Hypothalamus (tissue), 51 donors: ENCODE measurements around the gene PDE4B.
"Not testable (repeated sequence)": the region's sequence is repeated elsewhere in the genome, so short reads cannot be mapped to it uniquely, and the experiment has no call there.

ENCODE experiments used
- DNase-seq, 51 donors: peaks; one replicate each; lab custom pipeline; 2025; lab: John Stamatoyannopoulos, UW

Gene PDE4B

DNA sequence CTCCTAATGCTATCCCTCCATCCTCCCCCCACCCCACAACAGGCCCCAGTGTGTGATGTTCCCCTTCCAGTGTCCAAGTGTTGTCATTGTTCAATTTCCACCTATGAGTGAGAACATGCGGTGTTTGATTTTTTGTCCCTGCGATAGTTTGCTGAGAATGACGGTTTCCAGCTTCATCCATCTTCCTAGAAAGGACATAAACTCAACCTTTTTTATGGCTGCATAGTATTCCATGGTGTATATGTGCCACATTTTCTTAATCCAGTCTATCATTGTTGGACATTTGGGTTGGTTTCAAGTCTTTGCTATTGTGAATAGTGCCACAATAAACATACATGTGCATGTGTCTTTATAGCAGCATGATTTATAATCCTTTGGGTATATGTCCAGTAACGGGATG, 308.3 kb downstream of the PDE4B start:
- DNase-seq = not testable (repeated sequence)

DNA sequence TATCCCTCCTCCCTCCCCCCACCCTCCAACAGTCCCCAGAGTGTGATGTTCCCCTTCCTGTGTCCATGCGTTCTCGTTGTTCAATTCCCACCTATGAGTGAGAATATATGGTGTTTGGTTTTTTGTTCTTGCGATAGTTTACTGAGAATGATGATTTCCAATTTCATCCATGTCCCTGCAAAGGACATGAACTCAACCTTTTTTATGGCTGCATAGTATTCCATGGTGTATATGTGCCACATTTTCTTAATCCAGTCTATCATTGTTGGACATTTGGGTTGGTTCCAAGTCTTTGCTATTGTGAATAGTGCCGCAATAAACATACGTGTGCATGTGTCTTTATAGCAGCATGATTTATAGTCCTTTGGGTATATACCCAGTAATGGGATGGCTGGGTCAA, 311.4 kb downstream of the PDE4B start:
- DNase-seq = not testable (repeated sequence)

DNA sequence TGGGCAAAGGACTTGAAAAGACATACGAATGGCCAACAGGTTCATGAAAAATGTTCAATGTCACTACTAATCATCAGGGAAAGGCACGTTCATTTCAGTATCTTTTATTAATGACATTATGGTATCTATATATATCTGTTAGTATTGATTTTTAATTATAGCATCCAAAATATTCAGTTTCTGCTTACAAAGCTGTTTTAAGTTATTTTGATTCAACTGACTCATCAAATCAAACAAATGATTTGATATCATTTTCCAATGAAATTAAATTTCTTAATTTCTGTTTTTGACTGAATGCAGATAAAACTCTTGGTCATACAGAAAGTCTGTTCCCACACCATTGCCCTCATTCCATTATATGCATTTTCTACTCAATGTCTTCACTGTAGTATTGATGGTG, 315.9 kb downstream of the PDE4B start:
- no peak for DNase-seq

DNA sequence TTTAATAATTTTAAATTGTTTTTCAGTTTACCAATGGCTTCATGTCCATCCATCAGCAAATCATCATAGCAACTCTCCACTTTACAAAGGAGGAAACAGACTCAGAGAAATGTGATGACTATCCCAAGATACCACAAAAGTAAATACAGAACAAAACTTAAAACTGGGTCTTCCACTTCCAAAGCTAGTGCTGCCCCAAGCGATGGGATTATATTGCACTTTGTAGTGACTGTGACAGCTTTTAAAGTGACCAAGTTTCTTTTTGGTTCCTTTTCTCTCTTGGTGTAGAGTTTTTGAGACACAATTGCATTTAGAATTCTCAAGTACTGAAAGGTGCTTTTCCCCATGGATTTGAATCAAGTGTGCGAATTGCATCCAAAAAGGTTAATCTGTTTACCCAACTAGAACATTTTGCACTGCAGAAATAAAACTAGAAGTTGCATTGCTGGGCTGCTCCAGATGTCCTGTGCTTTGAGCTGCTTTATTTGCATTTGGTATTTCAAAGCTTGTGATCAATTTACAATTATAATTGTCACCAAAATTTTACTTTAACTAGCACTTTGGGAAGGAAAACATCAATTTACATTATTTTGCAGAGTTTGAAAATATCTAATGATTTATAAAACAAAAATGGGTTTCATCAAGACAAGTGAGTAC, 320.2 kb downstream of the PDE4B start:
- DNase-seq = no peak

DNA sequence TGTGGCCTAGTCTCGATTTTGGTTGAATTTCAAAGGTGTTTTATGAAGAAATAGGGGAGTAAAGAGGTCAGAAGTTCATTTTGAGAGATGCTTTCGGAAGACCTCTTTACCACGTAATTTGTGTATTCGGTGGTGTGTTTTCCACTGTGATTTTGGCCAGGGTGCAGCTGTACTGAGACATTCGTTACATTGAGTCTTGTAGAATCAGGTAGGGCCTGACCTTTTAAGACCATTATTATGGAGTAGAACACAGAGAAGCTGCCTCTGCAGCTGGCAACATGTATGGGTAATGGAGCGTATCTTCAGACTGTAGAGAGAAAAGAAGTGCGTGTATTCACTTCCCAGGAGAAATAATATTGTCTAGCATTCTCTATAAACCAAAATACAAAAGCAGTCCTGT, 326.5 kb downstream of the PDE4B start:
- DNase-seq = no peak

DNA sequence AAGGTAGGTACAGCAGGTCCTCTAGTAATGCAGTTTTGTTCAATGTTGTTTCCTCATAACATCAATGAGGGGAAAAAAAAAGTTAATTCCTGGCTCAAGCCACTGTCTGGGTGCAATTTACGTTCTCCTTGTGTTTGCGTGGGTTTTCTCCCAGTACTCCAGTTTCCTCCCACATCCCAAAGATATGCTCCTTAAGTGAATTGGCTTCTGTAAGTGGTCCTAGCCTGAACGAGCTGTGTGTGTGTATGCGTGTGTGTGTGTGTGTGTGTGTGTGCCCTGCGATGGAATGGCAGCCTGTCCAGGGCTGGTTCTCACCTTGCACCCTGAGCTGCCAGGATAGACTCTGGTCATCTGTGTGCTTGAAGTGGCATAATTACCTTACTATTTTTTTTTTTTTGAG, 332.0 kb downstream of the PDE4B start:
- no peak for DNase-seq

DNA sequence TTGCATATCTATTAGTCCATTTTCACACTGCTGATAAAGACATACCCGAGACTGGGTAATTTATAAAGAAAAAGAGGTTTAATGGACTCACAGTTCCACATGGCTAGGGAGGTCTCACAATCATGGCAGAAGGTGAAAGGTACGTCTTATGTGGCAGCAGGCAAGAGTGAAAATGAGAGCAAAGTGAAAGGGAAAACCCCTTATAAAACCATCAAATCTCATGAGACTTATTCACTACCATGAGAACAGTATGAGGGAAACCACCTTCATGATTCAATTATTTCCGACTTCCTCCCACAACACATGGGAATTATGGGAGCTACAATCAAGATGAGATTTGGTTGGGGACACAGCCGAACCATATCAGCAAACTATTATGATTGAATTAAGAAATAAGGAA, 335.9 kb downstream of the PDE4B start:
- not testable (repeated sequence) for DNase-seq

DNA sequence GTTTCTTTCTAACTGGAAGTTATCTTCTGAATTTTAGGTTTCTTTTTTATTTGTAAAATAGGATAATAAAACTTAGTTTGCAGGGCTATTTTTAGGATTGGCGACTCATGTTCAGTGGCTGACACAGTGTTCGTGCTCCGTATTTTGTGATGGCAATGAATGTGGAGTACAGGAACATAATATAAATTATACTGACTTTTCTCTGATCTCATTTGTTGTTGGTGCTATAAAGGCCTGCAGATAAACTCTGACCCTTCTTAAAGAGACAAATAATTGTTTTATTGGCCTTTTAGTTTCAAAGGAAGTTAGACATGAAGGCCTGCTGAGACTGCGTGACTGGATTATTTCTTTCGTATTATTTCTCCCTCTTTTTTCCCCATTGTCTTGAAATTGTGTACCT, 339.6 kb downstream of the PDE4B start:
- DNase-seq = no peak

DNA sequence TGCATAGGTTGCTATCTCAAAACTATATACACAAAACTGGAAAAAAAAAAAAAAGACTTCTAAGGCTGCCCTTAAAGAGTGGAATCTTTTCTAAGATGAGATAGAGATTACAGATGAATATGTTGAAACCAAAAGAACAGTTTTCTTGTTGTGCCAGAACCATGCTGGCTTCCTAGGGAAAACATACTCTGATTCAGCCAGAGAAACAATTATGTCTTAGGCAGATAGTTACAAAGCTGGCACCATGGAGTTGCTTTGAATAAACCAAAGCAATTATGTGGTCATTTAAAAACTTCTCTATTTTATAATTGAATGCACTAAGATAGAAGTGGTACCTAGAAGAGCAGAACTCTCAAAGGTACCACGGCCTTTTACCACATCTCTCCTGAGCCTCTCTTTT, 341.3 kb downstream of the PDE4B start:
- DNase-seq = no peak

DNA sequence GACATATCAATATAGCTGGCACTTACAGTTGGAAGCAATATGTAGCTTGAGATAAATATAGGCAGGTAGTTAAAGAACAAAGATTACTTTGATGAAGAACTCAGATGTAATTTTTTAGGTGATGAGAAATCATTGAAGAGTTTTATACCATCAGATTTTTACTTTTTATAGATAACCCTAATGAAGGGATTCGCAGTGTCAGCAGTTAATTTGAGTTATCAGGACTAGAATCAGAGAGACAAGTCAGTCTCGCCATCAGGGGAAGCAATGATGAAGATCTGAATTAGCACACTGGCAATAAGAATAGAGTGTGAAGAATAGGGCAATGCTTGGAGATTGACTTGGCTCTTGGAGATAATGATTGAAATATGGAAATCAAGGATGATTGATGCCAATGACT, 342.5 kb downstream of the PDE4B start:
- DNase-seq = no peak

DNA sequence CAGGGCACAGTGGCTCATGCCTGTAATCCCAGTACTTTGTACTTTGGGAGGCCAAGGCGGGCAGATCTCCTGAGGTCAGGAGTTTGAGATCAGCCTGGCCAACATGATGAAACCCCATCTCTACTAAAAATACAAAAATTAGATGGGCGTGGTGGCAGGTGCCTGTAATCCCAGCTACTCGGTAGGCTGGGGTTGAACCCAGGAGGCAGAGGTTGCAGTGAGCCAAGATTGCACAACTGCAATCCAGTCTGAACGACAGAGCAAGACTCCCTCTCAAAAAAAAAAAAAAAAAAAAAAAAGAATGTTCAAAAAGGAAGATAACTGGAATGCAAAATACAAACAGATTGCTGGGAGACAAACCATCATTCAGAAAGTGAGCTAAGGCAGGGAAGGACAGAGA, 343.7 kb downstream of the PDE4B start:
- not testable (repeated sequence) for DNase-seq

DNA sequence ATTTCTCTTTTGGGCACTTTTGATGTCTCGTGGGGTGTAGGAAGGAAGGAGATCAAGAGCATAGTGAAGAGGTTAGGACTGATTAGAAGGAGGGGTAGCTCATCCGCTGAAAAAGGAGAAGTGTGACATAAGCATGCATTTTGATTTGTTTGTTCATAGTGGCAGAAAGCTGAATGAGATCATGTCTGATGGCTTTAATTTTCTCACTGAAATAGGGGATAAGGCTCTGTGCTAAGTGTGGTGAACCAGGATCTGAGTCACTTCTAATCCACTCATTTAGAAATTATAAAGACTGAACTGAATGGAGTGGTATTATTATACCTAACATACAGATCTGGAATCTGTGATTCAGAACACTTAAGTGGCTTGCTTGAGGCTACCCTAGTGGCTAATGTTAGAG, 344.5 kb downstream of the PDE4B start:
- no peak for DNase-seq

DNA sequence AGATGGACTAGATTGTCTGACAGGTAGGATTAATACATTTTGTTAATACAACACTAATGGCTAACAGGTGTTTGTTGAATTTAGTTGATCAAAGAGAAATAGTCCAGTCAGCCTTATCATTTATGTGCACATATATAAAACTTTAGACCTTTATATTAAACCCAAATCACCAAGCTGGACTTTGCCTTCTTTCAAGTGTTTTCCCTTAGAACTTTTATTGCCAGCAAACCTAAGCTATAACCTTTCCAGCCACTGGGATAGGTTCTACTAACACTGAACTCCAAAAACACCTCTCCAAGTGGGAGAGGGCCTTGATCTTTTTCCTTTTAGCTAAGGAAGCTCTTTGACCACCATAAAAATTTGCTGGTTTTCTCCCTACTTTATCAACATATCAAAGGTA, 345.9 kb downstream of the PDE4B start:
- no peak for DNase-seq

DNA sequence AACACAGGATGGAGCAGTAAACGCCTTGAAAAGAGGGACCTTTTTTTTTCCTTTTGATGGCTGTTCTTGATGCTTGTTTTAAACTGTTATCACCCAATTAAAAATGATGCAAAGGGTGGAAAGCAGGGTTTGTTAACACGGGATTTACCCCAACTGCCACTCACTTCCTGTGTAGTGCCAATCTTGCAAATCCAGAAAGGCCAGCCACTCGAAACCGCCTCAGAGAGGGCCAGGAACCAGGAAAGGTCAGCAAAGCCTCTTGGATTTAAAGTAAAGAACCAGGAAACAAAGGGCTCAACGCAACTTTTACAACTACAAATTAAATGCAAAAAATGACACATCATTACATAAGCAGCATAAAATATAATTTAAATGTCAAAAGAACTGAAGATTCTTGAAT, 347.4 kb downstream of the PDE4B start:
- no peak for DNase-seq

DNA sequence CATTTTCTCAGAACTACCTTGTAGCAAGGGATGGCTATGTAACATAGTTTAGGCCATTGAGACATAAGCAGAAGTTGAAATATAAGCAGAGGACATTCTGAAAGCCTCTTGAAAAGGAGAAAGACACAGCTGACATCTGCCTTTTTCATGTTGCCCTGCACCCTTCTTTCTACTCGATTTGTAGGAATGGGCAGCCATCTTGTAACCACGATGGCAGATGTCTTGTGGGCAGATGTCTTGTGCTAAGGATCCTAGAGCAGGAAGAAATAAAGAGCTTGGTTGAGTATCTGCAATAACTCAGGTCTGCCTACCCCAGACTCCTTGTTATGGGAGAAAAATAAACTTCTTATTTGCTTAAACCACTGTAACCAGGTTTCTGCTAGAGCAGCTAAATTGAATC, 351.0 kb downstream of the PDE4B start:
- no peak for DNase-seq

DNA sequence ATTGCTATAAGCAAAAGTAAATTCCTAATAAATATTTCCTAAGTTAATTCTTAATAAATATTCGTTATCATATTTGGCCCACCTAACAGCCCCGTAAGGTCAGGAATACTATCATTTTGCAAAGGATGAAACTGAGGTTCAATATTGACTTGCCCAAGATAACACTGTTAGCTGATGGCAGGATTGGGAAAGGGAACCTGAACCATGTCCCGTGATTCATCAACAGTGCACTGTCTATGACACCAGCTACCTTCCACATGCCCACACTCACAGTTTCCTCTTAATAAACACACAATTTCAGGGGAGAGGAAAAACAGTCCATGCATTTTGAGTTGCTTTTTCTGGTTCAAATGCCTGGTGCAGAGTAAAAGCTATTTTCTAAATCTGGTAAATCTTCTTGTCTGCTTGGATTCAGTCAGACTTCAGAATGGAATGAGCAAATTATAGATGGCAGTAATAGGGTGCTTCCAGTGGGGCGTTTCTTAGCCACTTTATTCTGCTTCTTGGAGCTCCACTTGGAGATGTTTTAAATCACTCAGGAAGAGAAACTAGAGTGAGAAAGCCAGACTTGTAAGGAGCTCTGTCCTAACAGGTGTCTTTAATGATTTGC, 354.6 kb downstream of the PDE4B start:
- DNase-seq = no peak

DNA sequence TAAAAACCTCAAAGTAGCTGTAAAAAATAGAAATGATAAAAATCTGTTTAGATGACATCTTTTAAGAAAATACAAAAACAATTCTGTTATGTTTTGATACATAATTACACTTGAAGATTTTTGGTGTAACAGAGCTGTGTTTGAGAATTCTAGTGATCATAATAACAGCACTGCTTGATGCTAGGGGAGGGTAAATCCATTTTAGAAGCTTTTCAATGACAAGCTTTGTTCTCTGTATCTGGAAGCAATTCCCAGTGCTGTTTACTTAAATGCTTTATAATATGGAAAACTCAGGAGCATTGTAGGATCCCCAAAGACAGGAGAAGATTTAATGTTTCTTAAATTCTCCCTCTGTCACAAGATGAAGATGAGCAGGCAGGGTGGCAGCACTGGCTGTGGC, 359.3 kb downstream of the PDE4B start:
- no peak for DNase-seq

DNA sequence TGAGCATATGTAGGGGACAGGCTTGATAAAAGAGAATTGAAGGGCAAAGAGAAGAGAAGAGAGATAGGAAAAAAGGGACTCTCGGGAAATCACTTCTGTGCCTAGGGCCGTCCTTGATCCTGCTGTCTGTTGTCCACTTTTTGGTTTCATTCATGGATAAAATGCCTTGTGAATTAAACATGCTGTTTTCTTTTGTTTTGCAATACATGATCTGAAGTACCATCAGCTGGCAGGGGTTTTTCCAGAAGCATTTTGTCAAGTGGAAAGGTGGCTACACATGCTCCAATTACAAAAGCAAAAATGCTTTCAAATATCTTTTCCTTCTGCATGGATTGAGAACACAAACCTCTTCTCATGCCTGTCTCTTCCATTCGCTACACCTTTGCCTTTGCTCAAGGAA, 361.7 kb downstream of the PDE4B start:
- no peak for DNase-seq

DNA sequence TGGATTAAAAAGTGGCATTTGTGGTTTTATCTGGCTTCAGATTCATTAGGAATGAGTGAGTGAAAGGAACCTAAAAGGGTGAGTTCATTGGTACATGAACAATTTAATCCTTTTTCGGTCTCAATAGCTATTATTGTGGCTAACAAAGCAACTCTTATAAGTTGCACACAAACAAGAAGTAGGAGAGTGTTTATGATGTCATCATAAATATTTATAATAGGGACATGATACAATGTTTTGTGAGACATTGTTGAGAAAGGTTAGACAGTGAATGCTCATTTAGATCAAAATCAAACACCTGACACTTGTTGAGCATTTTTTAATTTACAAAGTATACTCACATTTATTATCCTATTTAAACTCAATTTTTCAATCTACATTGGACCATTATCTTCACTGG, 363.4 kb downstream of the PDE4B start:
- DNase-seq = no peak

DNA sequence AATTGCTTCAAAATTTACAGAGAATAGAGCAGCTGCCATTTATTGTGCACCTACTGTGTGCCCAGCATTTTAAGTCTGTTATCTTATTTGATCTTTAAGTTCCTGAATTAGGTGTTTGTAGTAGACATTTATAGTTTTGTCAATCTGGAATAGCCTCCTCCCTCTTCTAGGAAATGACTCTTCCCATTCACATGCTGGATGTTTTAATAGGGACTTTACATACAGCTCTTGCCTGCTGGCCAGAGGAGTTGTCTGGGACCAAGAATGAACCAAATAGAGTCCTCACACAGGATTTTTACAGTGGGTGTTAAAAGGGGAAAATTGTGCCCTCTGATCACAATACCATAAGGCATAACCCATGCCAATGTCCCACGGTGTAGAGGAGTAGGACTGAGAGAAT, 367.1 kb downstream of the PDE4B start:
- DNase-seq = no peak

DNA sequence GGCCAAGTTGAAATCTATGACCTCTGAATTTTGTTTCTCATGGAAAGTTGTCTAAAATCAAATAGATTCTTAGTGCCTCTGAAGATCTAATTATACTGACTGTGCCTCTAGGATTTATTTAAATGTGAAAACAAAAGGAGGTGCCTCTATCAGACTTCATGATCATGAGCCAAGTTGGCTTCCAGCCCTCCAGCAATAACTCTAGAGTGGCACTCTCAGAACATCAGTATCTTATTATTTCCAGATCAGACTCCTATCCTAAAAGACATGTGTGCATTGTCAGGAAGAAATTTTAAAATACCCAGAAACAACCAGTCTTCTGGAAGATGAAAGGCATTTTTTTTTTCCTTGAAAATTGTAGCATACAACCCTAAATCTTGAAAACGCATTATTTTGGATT, 368.0 kb downstream of the PDE4B start:
- no peak for DNase-seq

DNA sequence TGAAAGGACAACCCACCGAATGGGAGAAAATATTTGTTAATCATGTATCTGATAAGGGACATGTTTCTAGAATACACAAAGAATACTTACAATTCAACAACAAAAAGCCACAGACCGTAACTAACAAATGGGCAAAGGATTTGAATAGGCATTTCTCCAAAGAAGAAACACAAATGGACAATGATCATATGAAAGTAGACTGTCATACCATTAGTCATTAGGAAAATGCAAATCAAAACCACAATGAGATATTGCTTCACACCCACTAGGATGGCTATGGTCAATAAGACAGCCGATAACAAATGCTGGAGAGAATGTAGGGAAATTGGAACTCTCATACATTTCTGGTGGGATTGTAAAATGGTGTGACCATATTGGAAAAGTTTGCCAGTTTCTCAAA, 374.1 kb downstream of the PDE4B start:
- DNase-seq = no peak

DNA sequence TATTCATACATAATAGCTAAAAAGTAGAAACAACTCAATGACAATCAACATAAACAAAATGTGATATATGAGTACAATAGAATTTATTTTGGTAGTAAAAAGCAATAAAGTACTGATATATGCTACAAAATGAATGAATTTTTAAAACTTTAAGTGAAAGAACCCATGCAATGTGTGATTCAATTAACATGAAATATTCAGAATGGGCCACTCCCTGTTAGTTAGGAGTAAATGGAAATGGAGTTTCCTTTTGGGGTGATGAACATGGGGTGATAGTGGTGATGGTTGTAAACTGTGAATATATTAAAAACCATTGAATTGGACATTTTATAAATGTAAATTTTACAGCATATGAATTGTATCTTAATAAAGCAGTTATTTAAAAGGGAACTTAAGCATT, 374.6 kb downstream of the PDE4B start:
- no peak for DNase-seq
